Epidermal melanocyte (primary cell): ENCODE results near the gene TNFRSF6B.
A peak's percentile ranks its signal among the peaks of the same experiment; 100 is the strongest.
"Not testable (repeated sequence)": the region's sequence is repeated elsewhere in the genome, so short reads cannot be mapped to it uniquely, and the experiment has no call there.

Experiments used
- DNase-seq: peaks from one replicate; pipeline ENCODE4 v3.0.0; 2011; ENCODE audit warnings: low spot score; ENCODE audit not compliant: insufficient read length

TNFRSF6B gene

GRCh38 chr20:63706852-63707557, 10.6 kb downstream of the TNFRSF6B start:
- DNase-seq = no peak

DNA sequence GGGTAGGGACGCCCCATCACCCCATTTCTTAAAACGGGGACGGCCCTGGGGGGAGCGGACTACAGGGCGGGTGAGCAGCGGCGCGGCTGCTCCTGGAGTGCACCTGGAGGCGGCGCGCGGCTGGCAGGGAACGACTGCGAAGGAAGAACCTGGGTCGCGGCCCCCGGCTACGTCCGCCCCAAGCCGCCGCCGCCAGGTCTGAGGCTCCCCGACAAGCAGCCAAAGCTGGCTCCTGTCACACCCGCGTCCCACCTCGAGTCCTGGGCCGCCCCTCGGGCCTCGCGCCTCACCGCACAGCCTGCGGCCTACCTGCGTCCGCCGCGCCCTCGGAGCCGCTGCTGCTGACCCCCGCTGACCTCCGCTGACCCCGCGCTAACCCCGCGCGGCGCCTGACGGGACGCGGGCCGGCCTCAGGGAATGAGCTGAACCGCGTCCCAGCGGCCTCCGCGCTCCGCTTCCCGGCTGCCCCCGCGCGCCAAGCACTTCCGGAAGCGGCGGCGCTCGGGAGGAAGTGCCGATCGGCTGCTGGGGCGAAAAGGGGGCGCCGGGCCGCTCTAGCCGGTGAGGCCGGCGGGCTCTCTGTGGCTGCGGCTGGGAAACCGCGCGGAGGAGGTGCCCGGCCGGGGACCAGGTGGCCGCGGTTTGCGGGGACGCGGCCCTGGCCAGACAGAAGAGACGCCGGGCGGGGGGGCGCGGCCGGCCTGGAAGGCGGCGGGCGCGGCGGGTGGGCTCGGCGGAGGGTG, 11.3 kb downstream of the TNFRSF6B start, which contains the start of the genes ARFRP1 and ZGPAT:
Gene ARFRP1, minus strand, starts transcription at position 419 of the 743 bp plus-strand sequence. CDS start 885 bp downstream, outside the sequence.
Gene ZGPAT, plus strand, starts transcription at position 482 of the 743 bp plus-strand sequence. CDS start 542 bp downstream, outside the sequence.
- DNase-seq = peak; percentile 80

DNA sequence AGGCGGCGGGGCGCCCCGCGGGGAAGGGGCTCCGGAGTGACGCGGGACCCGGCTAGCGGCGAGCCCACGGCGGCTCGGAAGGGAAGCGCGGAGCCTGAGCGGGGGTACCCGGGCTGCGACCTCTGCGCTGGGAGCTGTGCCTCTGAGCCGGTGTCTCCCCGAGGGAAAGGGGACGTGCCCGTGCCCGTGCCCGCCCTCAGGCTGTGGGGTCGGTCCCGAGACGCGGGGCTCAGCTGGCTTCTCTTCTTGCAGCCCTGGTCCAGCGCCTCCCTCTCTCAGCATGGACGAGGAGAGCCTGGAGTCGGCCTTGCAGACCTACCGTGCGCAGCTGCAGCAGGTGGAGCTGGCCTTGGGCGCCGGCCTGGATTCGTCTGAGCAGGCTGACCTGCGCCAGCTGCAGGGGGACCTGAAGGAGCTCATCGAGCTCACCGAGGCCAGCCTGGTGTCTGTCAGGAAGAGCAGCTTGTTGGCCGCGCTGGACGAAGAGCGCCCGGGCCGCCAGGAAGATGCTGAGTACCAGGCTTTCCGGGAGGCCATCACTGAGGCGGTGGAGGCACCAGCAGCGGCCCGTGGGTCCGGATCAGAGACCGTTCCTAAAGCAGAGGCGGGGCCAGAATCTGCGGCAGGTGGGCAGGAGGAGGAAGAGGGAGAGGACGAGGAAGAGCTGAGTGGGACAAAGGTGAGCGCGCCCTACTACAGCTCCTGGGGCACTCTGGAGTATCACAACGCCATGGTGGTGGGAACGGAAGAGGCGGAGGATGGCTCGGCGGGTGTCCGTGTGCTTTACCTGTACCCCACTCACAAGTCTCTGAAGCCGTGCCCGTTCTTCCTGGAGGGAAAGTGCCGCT, 12.1 kb downstream of the TNFRSF6B start:
- DNase-seq = no peak

- DNase-seq = no peak
Measured at GRCh38 chr20:63709149-63709527, 12.7 kb downstream of the TNFRSF6B start.

DNA sequence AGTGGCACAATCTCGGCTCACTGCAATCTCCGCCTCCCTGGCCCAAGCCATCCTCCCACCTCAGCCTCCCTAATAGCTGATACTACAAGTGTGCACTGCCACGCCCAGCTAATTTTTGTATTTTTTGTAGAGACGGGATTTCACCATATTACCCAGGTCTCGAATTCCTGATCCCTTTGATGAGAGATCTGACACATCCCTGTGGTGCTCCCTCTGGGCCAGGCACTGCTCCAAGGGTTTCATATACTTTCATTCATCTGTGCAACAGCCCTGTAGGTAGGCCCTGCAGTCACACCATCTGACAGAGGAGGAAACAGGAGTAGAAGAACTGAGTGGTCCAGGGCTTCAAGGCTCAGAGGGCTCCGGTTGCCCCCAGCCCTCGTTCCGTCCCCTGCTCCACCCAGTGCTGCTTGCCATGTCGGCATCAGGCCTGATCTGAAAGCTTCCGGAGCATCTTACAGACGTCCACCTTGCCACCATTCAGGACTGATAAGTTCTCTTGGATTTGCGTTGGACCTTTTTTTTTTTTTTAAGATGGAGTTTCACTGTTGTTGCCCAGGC, 14.7 kb downstream of the TNFRSF6B start:
- no peak for DNase-seq

- no peak for DNase-seq
Measured at GRCh38 chr20:63712191-63712590, 15.7 kb downstream of the TNFRSF6B start.

DNA sequence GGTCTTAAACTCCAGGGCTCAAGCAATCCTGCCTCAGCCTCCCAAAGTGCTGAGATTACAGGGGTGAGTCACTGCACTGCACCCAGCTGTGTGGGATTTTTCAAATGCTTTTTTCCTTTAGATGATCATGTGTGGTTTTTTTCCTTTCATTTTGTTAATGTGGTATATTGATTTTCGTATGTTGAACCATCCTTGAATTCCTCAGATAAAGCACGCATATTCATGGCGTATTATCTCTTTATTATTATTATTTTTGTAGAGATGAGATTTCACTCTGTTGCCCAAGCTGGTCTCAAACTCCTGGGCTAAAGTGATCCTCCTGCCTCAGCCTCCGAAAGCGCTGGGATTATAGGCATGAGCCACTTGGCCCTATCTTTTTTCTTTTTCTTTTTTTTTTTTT, 18.4 kb downstream of the TNFRSF6B start:
- no peak for DNase-seq

DNA sequence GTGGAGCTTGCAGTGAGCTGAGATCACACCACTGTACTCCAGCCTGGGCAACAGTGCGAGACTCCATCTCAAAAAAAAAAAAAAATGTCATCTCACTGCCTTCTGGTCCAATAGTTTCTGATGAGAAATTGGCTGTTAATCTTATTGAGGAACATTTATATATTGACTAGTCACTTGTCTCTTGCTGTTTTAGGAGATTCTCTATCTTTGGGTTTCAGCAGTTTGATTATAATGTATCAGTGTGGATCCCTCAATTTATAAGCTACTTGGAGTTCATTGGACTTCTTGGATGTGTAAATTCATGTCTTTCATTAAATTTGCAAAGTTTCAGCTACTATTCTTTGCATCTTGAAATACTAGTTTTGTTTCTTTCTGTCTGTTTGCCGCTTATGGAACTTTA, 22.5 kb downstream of the TNFRSF6B start:
- no peak for DNase-seq

GRCh38 chr20:63722967-63723622, 26.6 kb downstream of the TNFRSF6B start:
- not testable (repeated sequence) for DNase-seq

- not testable (repeated sequence) for DNase-seq
Measured at GRCh38 chr20:63730189-63730733, 33.8 kb downstream of the TNFRSF6B start.

DNA sequence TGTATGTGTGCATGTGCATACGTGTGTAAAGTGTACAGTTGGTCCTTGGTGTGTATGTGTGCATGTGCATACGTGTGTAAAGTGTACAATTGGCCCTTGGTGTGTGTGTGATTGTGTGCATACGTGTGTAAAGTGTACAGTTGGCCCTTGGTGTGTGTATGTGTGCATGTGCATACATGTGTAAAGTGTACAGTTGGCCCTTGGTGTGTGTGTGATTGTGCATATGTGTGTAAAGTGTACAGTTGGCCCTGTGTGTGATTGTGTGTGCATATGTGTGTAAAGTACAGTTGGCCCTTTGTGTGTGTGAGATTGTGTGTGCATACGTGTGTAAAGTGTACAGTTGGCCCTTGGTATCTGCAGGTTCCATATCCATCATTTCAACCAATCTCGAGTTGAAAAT, 35.0 kb downstream of the TNFRSF6B start:
- no peak for DNase-seq

- no peak for DNase-seq
Measured at GRCh38 chr20:63732118-63733095, 36.0 kb downstream of the TNFRSF6B start.

- no peak for DNase-seq
Measured at GRCh38 chr20:63733117-63733516, 36.7 kb downstream of the TNFRSF6B start.

GRCh38 chr20:63733579-63734081, 37.2 kb downstream of the TNFRSF6B start:
- DNase-seq = no peak

DNA sequence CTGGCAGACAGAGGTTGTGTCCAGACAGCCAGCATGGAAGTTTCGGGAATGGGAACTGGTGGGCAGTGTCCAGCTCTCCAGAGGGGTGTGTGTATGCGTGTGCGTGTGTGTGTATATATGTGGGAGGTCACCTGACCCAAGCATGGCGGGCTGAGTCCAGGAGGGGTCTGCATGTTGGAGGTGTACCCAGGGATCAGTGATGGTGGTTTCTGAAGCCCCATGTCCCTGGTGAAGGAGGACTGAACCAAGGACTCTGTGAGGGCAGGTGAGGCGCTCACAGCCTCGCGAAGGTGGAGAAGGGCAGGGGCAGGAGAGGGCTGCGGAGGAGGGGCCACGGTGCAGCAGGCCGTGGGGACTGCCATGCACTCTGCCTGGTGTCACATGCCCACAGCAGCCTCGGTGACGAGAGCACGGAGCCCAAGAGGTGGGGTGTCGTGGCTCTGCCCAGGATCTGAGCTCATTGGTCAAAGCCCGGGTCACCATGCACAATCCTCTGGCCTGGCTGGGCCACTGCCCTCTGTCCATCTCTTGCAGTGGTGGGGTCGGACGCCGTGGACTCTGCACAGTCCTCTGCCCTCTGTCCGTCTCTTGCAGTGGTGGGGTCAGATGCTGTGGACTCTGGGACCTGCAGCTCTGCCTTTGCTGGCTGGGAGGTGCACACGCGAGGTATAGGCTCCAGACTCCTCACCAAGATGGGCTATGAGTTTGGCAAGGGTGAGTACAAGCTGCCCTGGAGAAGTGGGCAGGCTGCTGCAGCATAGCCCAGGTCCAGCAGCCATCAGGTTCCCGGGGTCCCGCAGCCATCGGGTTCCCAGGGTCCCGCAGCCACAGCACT, 37.9 kb downstream of the TNFRSF6B start:
- DNase-seq = no peak

- no peak for DNase-seq
Measured at GRCh38 chr20:63734946-63735858, 38.8 kb downstream of the TNFRSF6B start.
